GM12878 (cell line): ENCODE data around the gene FANCG. TPM values are rescaled to one million over a fixed set of nuclear protein-coding genes. Genes with fewer than 3 reads are reported as not detected.
A peak's percentile ranks its signal among the peaks of the same experiment; 100 is the strongest.

Experiments
- BCL3 ChIP-seq: IDR thresholded peaks from 2 replicates; pipeline ENCODE4 v1.6.1; 2011; ENCODE audit warnings: borderline replicate concordance, low read depth, mild to moderate bottlenecking, moderate library complexity, low read length; ENCODE audit not compliant: insufficient read depth, poor library complexity, severe bottlenecking
- BHLHE40 ChIP-seq, 2 experiments: fragments of 450-650 bp in 1 of 2; IDR thresholded peaks; 2 replicates each; pipeline ENCODE4 v1.6.1; 2011 to 2017; ENCODE audit warnings: low read depth in 2 of 2, borderline replicate concordance in 1 of 2, improper control_type of control experiment in 1 of 2, low read length in 1 of 2, mild to moderate bottlenecking in 1 of 2
- CEBPB ChIP-seq, 2 experiments: fragments of 150-350 bp in 1 of 2; IDR thresholded peaks; 2 replicates each; pipeline ENCODE4 v1.6.1; 2012 to 2014; ENCODE audit warnings: low read depth in 2 of 2, low read length in 2 of 2, borderline replicate concordance in 1 of 2, inconsistent platforms in 1 of 2
- E4F1 ChIP-seq: fragments of 450-650 bp; IDR thresholded peaks from 2 replicates; pipeline ENCODE4 v1.6.1; 2018; ENCODE audit warnings: borderline replicate concordance, mild to moderate bottlenecking; ENCODE audit not compliant: partially characterized antibody
- EED ChIP-seq: sonication (generic); IDR thresholded peaks from 2 replicates; pipeline ENCODE4 v1.6.1; 2016; ENCODE audit warnings: antibody characterized with exemption, low read depth
- EGR1 ChIP-seq, 2 experiments: IDR thresholded peaks; 1 replicate in 1 of 2; 2 replicates in 1 of 2; pipeline ENCODE4 v1.6.1; 2011 to 2012; ENCODE audit warnings: low read depth in 2 of 2, low read length in 2 of 2, borderline replicate concordance in 1 of 2, mild to moderate bottlenecking in 1 of 2, moderate library complexity in 1 of 2
- FOS ChIP-seq: IDR thresholded peaks from 3 replicates; pipeline ENCODE4 v1.6.1; 2011; ENCODE audit warnings: borderline replicate concordance; ENCODE audit not compliant: insufficient read length; ENCODE audit errors: extremely low read depth
- FOXK2 ChIP-seq: fragments of 450-650 bp; IDR thresholded peaks from 2 replicates; pipeline ENCODE4 v1.6.1; 2017; ENCODE audit warnings: mild to moderate bottlenecking, moderate library complexity
- HDAC6 ChIP-seq: fragments of 200-600 bp; sonication (generic); IDR thresholded peaks from one replicate; pipeline ENCODE4 v1.8.0; 2017; ENCODE audit warnings: antibody characterized with exemption; ENCODE audit not compliant: unreplicated experiment
- IKZF2 ChIP-seq, 2 experiments: fragments of 450-650 bp; IDR thresholded peaks; 2 replicates each; pipeline ENCODE4 v1.6.1; 2017; ENCODE audit warnings: mild to moderate bottlenecking in 2 of 2, moderate library complexity in 2 of 2
- JUNB ChIP-seq: IDR thresholded peaks from 2 replicates; pipeline ENCODE4 v1.6.1; 2016; ENCODE audit warnings: antibody characterized with exemption, mild to moderate bottlenecking
- MYC ChIP-seq: IDR thresholded peaks from 2 replicates; pipeline ENCODE4 v1.6.1; 2011; ENCODE audit warnings: mild to moderate bottlenecking, low read length, moderate library complexity, inconsistent platforms; ENCODE audit not compliant: insufficient read depth, insufficient replicate concordance, insufficient read length, severe bottlenecking
- NFXL1 ChIP-seq: fragments of 450-650 bp; IDR thresholded peaks from 2 replicates; pipeline ENCODE4 v1.6.1; 2017; ENCODE audit warnings: antibody characterized with exemption, mild to moderate bottlenecking, borderline replicate concordance
- NKRF ChIP-seq: fragments of 450-650 bp; conservative IDR thresholded peaks from 2 replicates; pipeline ENCODE4 v1.6.1; 2017; ENCODE audit warnings: mild to moderate bottlenecking, moderate library complexity
- NRF1 ChIP-seq: conservative IDR thresholded peaks from 2 replicates; pipeline ENCODE4 v1.6.1; 2011; ENCODE audit warnings: mild to moderate bottlenecking, low read depth, low read length, improper control_type of control experiment
- POLR2AphosphoS5 ChIP-seq: IDR thresholded peaks from 2 replicates; pipeline ENCODE4 v1.6.1; 2011; ENCODE audit warnings: mild to moderate bottlenecking, low read length, inconsistent platforms
- POU2F2 ChIP-seq: IDR thresholded peaks from 3 replicates; pipeline ENCODE4 v1.6.1; 2011; ENCODE audit warnings: low read depth, mild to moderate bottlenecking, low read length, borderline replicate concordance
- RAD21 ChIP-seq: IDR thresholded peaks from 2 replicates; pipeline ENCODE4 v1.6.1; 2011; ENCODE audit warnings: mild to moderate bottlenecking, low read depth, low read length, moderate library complexity; ENCODE audit not compliant: insufficient read depth
- RBBP5 ChIP-seq: fragments of 200-600 bp; sonication (generic); conservative IDR thresholded peaks from 2 replicates; pipeline ENCODE4 v1.6.1; 2016
- RELA ChIP-seq: fragments of 450-650 bp; IDR thresholded peaks from 2 replicates; pipeline ENCODE4 v1.8.0; 2014; ENCODE audit warnings: borderline replicate concordance; ENCODE audit not compliant: partially characterized antibody
- RFX5 ChIP-seq: IDR thresholded peaks from 2 replicates; pipeline ENCODE4 v1.6.1; 2011; ENCODE audit warnings: low read depth, low read length, improper control_type of control experiment
- SIX5 ChIP-seq: IDR thresholded peaks from 2 replicates; pipeline ENCODE4 v1.6.1; 2011; ENCODE audit warnings: mild to moderate bottlenecking, low read depth, low read length, moderate library complexity; ENCODE audit not compliant: severe bottlenecking
- STAT1 ChIP-seq: fragments of 450-650 bp; conservative IDR thresholded peaks from 2 replicates; pipeline ENCODE4 v1.6.1; 2014; ENCODE audit warnings: antibody characterized with exemption, mild to moderate bottlenecking
- ZNF274 ChIP-seq: IDR thresholded peaks from one replicate; pipeline ENCODE4 v1.8.0; 2011; ENCODE audit not compliant: insufficient read length, insufficient read depth
- polyA plus RNA-seq, 11 experiments: library from polyadenylated mRNA; depleted of rRNA in 4 of 11; unstranded in 6 of 11; stranded (reverse) in 5 of 11; fragments of >200 nt; fragmentation: Nextera tagmentation in 4 of 11; fragmentation: Illumina TruSeq in 1 of 11; extraction: Ambion mirVana in 4 of 11; extraction: Trizol in 1 of 11; gene quantifications; 1 replicate in 1 of 11; 2 replicates in 10 of 11; pipeline versions ENCODE4 v1.2.1 to v1.2.3, GENCODE V29; 2011 to 2016; ENCODE audit warnings: inconsistent platforms in 2 of 11, missing spikeins in 2 of 11, low read depth in 1 of 11
- total RNA-seq, 4 experiments: library from RNA; depleted of rRNA in 3 of 4; stranded (reverse); fragments of >200 nt in 3 of 4; fragmentation: Illumina TruSeq in 1 of 4; extraction: Trizol in 1 of 4; gene quantifications; 2 replicates each; pipeline versions ENCODE4 v1.2.1 to v1.2.3, GENCODE V29; 2013 to 2021

The FANCG gene
- total and polyA plus RNA-seq, 10 of the 15 experiments (the other 5 are each of a cell fraction or from before 2014, with no cell fraction given) = 16.4 to 78.7 (median 45.4) TPM

GRCh38 chr9:35102769-35103659 lies 23.3 kb upstream of the FANCG start, which contains the start of gene STOML2 (continued):
- TF ChIP-seq EGR1 (IDR thresholded peaks at IDR 0.05; ENCODE audit: borderline replicate concordance in 1 of 2, low read depth in 2 of 2, low read length in 2 of 2) (peak; percentile 73 to 86), ZNF274 (no peak), NFXL1 (no peak), JUNB (no peak), NKRF (peak; percentile 96), MYC (no peak), SIX5 (peak; percentile 70), RBBP5 (no peak), POLR2AphosphoS5 (peak; percentile 88), RFX5 (peak; percentile 92), RAD21 (no peak), STAT1 (peak; percentile 72; the same call in 1 of the 2 replicates), RELA (peak; percentile 66), IKZF2 (IDR thresholded peaks at IDR 0.05) (peak; percentile 50 to 73; a peak in 3 of 4 replicates), HDAC6 (no peak), BCL3 (peak; percentile 70), E4F1 (peak; percentile 52), BHLHE40 (IDR thresholded peaks at IDR 0.05; ENCODE audit: borderline replicate concordance in 1 of 2, low read depth in 2 of 2, low read length in 1 of 2) (peak; percentile 54 to 56; a peak in 2 of 4 replicates), POU2F2 (peak; percentile 88; the same call in 2 of the 3 replicates), NRF1 (no peak; the same call in 1 of the 2 replicates), CEBPB (IDR thresholded peaks at IDR 0.05; ENCODE audit: borderline replicate concordance in 1 of 2, low read depth in 2 of 2, low read length in 2 of 2) (no peak), FOXK2 (peak; percentile 55; the same call in 1 of the 2 replicates), EED (peak; percentile 35; the same call in 1 of the 2 replicates), FOS (no peak)
